ENCODE measurements around the gene RPS15A.

DNA sequence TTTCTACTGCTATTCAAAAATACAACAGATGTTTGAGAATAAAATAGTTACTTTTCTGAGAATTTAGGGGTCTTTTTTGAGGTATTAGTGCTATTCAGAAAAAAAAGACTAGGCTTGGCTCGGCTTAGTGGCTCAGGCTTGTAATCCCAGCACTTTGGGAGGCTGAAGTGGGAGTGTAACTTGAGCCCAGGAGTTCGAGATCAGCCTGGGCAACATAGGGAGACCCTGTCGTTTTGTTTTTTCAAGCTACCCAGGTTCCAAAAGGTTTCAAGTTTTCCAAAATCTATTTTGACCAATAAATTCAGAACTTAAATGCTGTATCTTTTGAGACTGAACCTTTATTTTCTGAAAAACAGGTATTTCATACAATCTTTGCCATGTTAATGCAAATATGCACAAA lies 14.4 kb upstream of the RPS15A start:
- TF ChIP-seq, protein P1, sequence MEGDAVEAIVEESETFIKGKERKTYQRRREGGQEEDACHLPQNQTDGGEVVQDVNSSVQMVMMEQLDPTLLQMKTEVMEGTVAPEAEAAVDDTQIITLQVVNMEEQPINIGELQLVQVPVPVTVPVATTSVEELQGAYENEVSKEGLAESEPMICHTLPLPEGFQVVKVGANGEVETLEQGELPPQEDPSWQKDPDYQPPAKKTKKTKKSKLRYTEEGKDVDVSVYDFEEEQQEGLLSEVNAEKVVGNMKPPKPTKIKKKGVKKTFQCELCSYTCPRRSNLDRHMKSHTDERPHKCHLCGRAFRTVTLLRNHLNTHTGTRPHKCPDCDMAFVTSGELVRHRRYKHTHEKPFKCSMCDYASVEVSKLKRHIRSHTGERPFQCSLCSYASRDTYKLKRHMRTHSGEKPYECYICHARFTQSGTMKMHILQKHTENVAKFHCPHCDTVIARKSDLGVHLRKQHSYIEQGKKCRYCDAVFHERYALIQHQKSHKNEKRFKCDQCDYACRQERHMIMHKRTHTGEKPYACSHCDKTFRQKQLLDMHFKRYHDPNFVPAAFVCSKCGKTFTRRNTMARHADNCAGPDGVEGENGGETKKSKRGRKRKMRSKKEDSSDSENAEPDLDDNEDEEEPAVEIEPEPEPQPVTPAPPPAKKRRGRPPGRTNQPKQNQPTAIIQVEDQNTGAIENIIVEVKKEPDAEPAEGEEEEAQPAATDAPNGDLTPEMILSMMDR (IDR thresholded peaks at IDR 0.05), result no peak
- TF ChIP-seq ZFX (IDR thresholded peaks at IDR 0.05; ENCODE audit: borderline replicate concordance), result no peak
